Endodermal cell (in vitro differentiated cells): ENCODE results near the gene STAG3. TPM values are rescaled to one million over a fixed set of nuclear protein-coding genes. Genes with fewer than 3 reads are reported as not detected.

Experiments
- DNase-seq: peaks from one replicate; pipeline ENCODE4 v3.0.0-alpha.2; 2017
- H3K27ac ChIP-seq: 2 replicates; pipeline ENCODE4 v1.5.1; 2013; ENCODE audit warnings: mild to moderate bottlenecking, low read depth, low read length, moderate library complexity
- H3K27me3 ChIP-seq: 2 replicates; pipeline ENCODE4 v1.6.1; 2013; ENCODE audit warnings: mild to moderate bottlenecking, low read length, moderate library complexity; ENCODE audit not compliant: insufficient read depth, control insufficient read depth, poor library complexity, severe bottlenecking
- H3K36me3 ChIP-seq: 2 replicates; pipeline ENCODE4 v1.7.0; 2013; ENCODE audit warnings: mild to moderate bottlenecking, low read length, moderate library complexity; ENCODE audit not compliant: control insufficient read depth, insufficient read depth
- H3K4me1 ChIP-seq: one replicate; pipeline ENCODE4 v1.7.0; 2013; ENCODE audit warnings: low read length; ENCODE audit not compliant: control insufficient read depth, insufficient read depth
- H3K4me3 ChIP-seq: 2 replicates; pipeline ENCODE4 v1.5.1; 2013; ENCODE audit warnings: mild to moderate bottlenecking, low read length, moderate library complexity
- H3K9ac ChIP-seq: 2 replicates; pipeline ENCODE4 v1.6.1; 2013; ENCODE audit warnings: mild to moderate bottlenecking, low read length, moderate library complexity; ENCODE audit not compliant: poor library complexity, severe bottlenecking; ENCODE audit errors: extremely low read depth
- H3K9me3 ChIP-seq: 2 replicates; pipeline ENCODE4 v1.6.1; 2013; ENCODE audit warnings: mild to moderate bottlenecking, low read length, moderate library complexity; ENCODE audit not compliant: control insufficient read depth
- H3K27ac Mint-ChIP-seq: 2 replicates; pipeline ENCODE4 v1.8.0; 2020; ENCODE audit warnings: mixed read lengths
- H3K27me3 Mint-ChIP-seq: 2 replicates; pipeline ENCODE4 v1.8.0; 2021; ENCODE audit warnings: mild to moderate bottlenecking, mixed read lengths; ENCODE audit not compliant: insufficient read depth
- H3K36me3 Mint-ChIP-seq: 2 replicates; pipeline ENCODE4 v1.8.0; 2020; ENCODE audit warnings: low read depth, mixed read lengths
- H3K4me1 Mint-ChIP-seq: 2 replicates; pipeline ENCODE4 v1.8.0; 2020; ENCODE audit warnings: mixed read lengths
- H3K4me3 Mint-ChIP-seq: 2 replicates; pipeline ENCODE4 v1.8.0; 2020; ENCODE audit warnings: mild to moderate bottlenecking, moderate library complexity, mixed read lengths
- H3K9me3 Mint-ChIP-seq: 2 replicates; pipeline ENCODE4 v1.8.0; 2020; ENCODE audit warnings: mild to moderate bottlenecking, mixed read lengths
- WGBS, 2 experiments: methylation state at CpG; one replicate each; pipeline versions ENCODE4 v1.1.5 to v1.1.7; 2013; ENCODE audit warnings: missing lambda C conversion rate in 2 of 2, mixed read lengths in 1 of 2; ENCODE audit not compliant: insufficient coverage in 1 of 2, insufficient read length in 1 of 2; 5-methylcytosine and 5-hydroxymethylcytosine counted together
- total RNA-seq, 2 donors: library from RNA; stranded (reverse); fragmentation: NEBNext Ultra II Directional in 1 of 2; extraction: Animal tissue kit (Norgen Biotek cat#: 25700) in 1 of 2; gene quantifications; 2 replicates in 1 of 2; 3 replicates in 1 of 2; pipeline ENCODE4 v1.2.1, GENCODE V29; 2021
- TF ChIP-seq, protein P1 (sequence below): fragments of 200-600 bp; sonication (generic); conservative IDR thresholded peaks from 2 replicates; pipeline ENCODE4 v1.5.0; 2021; ENCODE audit warnings: antibody characterized with exemption, mild to moderate bottlenecking

The STAG3 gene
- total RNA-seq, 2 donors from 2014 or later: 1.2 to 3.3 TPM

DNA sequence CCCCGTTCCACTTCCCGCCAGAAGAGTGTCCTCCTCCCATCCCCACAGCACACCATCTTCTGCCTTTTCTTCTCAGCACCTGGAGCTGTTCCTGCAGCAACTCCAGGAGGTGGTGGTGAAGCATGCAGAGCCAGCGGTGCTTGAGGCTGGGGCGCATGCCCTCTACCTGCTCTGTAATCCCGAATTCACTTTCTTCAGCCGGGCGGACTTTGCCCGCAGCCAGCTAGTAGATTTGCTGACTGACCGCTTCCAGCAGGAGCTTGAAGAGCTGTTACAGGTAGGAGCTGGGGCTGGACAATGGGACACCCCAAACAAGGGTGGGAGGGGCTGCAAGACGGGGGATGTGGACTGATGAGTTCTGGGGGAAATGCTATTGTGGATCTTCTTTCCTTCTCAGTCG lies 23.0 kb downstream of the STAG3 start:
- peaks cover 23% of the 10 kb centered on the region for H3K4me1 Mint-ChIP-seq
- no peak overlapping the region for H3K4me3 ChIP-seq
- H3K9me3 ChIP-seq: no peaks in the 10 kb centered on the region
- no peak overlapping the region for H3K27ac ChIP-seq
- no peak overlapping the region for H3K4me3 Mint-ChIP-seq
- H3K9me3 Mint-ChIP-seq: no peaks in the 10 kb centered on the region
- TF ChIP-seq, protein P1, sequence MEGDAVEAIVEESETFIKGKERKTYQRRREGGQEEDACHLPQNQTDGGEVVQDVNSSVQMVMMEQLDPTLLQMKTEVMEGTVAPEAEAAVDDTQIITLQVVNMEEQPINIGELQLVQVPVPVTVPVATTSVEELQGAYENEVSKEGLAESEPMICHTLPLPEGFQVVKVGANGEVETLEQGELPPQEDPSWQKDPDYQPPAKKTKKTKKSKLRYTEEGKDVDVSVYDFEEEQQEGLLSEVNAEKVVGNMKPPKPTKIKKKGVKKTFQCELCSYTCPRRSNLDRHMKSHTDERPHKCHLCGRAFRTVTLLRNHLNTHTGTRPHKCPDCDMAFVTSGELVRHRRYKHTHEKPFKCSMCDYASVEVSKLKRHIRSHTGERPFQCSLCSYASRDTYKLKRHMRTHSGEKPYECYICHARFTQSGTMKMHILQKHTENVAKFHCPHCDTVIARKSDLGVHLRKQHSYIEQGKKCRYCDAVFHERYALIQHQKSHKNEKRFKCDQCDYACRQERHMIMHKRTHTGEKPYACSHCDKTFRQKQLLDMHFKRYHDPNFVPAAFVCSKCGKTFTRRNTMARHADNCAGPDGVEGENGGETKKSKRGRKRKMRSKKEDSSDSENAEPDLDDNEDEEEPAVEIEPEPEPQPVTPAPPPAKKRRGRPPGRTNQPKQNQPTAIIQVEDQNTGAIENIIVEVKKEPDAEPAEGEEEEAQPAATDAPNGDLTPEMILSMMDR: no peak
- DNase-seq: peak; percentile 61
- H3K27me3 Mint-ChIP-seq: peaks cover 51% of the 10 kb centered on the region
- no peaks in the 10 kb centered on the region for H3K4me1 ChIP-seq
- no peak overlapping the region for H3K9ac ChIP-seq
- 90 to 95% methylated on average over 3 to 10 of the region's 11 CpGs for WGBS, 2 experiments
- no peaks in the 10 kb centered on the region for H3K36me3 Mint-ChIP-seq
- H3K27ac Mint-ChIP-seq: no peak overlapping the region
- peaks cover 5% of the 10 kb centered on the region for H3K27me3 ChIP-seq
- no peaks in the 10 kb centered on the region for H3K36me3 ChIP-seq

- no peak overlapping the region for H3K4me3 Mint-ChIP-seq
- Histone ChIP-seq H3K4me3 (no peak overlapping the region), H3K4me1 (no peaks in the 10 kb centered on the region), H3K27me3 (no peaks in the 10 kb centered on the region), H3K9me3 (no peaks in the 10 kb centered on the region), H3K9ac (no peak overlapping the region), H3K36me3 (no peaks in the 10 kb centered on the region), H3K27ac (no peak overlapping the region)
- no peak for DNase-seq
- peaks cover 41% of the 10 kb centered on the region for H3K27me3 Mint-ChIP-seq
- peaks cover 30% of the 10 kb centered on the region for H3K4me1 Mint-ChIP-seq
- no peak overlapping the region for H3K27ac Mint-ChIP-seq
- no peaks in the 10 kb centered on the region for H3K9me3 Mint-ChIP-seq
- peaks cover 3% of the 10 kb centered on the region for H3K36me3 Mint-ChIP-seq
- WGBS, 2 experiments: 93 to 94% methylated on average over 7 to 9 of the region's 9 CpGs
- TF ChIP-seq, protein P1: no peak
Measured at GRCh38 chr7:100204454-100204853, 26.7 kb downstream of the STAG3 start.

DNA sequence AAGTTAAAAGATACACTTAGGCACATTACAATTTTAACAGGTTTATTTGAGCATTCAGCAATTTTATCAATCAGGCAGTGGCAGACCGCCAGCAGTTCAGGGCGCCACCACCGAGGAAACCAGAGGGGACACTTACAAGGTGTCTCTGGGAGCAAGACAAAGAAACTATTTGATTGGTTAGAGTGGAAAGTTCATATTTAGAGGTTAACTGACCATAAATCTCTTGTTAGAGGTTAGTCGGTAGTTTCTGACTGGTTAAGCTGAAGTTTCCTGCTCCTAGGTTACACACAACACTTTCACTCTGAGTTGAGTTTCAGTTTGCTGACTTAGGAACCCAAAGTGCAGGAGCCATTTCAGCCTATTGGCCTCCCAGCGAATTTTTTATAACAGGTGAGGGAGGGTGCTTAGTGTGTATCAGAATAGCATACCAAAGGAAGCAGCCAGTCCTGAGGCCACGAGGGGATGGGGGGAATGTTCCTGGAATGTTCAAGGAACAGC lies 31.2 kb downstream of the STAG3 start:
- TF ChIP-seq, protein P1: peak; percentile 42
- Histone ChIP-seq H3K27ac (no peak overlapping the region), H3K36me3 (no peaks in the 10 kb centered on the region), H3K4me3 (no peak overlapping the region), H3K4me1 (no peaks in the 10 kb centered on the region), H3K9ac (no peak overlapping the region), H3K9me3 (no peaks in the 10 kb centered on the region), H3K27me3 (no peaks in the 10 kb centered on the region)
- H3K36me3 Mint-ChIP-seq: peaks cover 3% of the 10 kb centered on the region
- peaks cover 27% of the 10 kb centered on the region for H3K27me3 Mint-ChIP-seq
- no peak overlapping the region for H3K27ac Mint-ChIP-seq
- WGBS, 2 experiments: 77 to 89% methylated on average over 4 to 6 of the region's 6 CpGs
- no peaks in the 10 kb centered on the region for H3K9me3 Mint-ChIP-seq
- no peak overlapping the region for H3K4me3 Mint-ChIP-seq
- H3K4me1 Mint-ChIP-seq: peaks cover 26% of the 10 kb centered on the region
- no peak for DNase-seq
